Middle frontal gyrus (tissue), 1 donor: Measurements from ENCODE around the gene AGAP9.
"Not testable (repeated sequence)": the region's sequence is repeated elsewhere in the genome, so short reads cannot be mapped to it uniquely, and the experiment has no call there.

Source experiments
- DNase-seq: peaks from one replicate; pipeline ENCODE4 v3.0.0-alpha.2; 2015; ENCODE audit warnings: low spot score; ENCODE audit errors: extremely low spot score

AGAP9 gene

GRCh38 chr10:47523475-47523874, at the start of gene AGAP9:
Gene AGAP9 (minus strand): TSS chr10:47523638. CDS start chr10:47523526, 112 bp downstream.
- not testable (repeated sequence) for DNase-seq

GRCh38 chr10:47571138-47571912, 47.9 kb upstream of the AGAP9 start:
- not testable (repeated sequence) for DNase-seq

GRCh38 chr10:47566757-47567156, 43.3 kb upstream of the AGAP9 start:
- not testable (repeated sequence) for DNase-seq

- not testable (repeated sequence) for DNase-seq
These were observed 42.8 kb upstream of the AGAP9 start for GRCh38 chr10:47566108-47566699.

- DNase-seq = not testable (repeated sequence)
These were observed 42.1 kb upstream of the AGAP9 start for GRCh38 chr10:47565517-47565920.

- not testable (repeated sequence) for DNase-seq
These were observed 41.5 kb upstream of the AGAP9 start for GRCh38 chr10:47564953-47565352.

- DNase-seq = not testable (repeated sequence)
These were observed 40.9 kb upstream of the AGAP9 start for GRCh38 chr10:47564318-47564717.

GRCh38 chr10:47560452-47560851, 37.0 kb upstream of the AGAP9 start:
- not testable (repeated sequence) for DNase-seq

- not testable (repeated sequence) for DNase-seq
These were observed 36.4 kb upstream of the AGAP9 start for GRCh38 chr10:47559718-47560308.

GRCh38 chr10:47558109-47558508, 34.7 kb upstream of the AGAP9 start:
- not testable (repeated sequence) for DNase-seq

GRCh38 chr10:47557616-47558015, 34.2 kb upstream of the AGAP9 start:
- DNase-seq = not testable (repeated sequence)

- DNase-seq = not testable (repeated sequence)
These were observed 31.9 kb upstream of the AGAP9 start for GRCh38 chr10:47555334-47555733.

- not testable (repeated sequence) for DNase-seq
These were observed 31.1 kb upstream of the AGAP9 start for GRCh38 chr10:47554552-47554951.

GRCh38 chr10:47553860-47554247, 30.4 kb upstream of the AGAP9 start:
- not testable (repeated sequence) for DNase-seq

- DNase-seq = peak; percentile 2
These were observed 29.9 kb upstream of the AGAP9 start for GRCh38 chr10:47553214-47553859.

GRCh38 chr10:47552719-47553118, 29.3 kb upstream of the AGAP9 start:
- DNase-seq = peak; percentile 12

- not testable (repeated sequence) for DNase-seq
These were observed 23.8 kb upstream of the AGAP9 start for GRCh38 chr10:47547286-47547685.

- not testable (repeated sequence) for DNase-seq
These were observed 13.0 kb upstream of the AGAP9 start for GRCh38 chr10:47536430-47536829.

GRCh38 chr10:47502313-47502712, 21.1 kb downstream of the AGAP9 start:
- not testable (repeated sequence) for DNase-seq

- not testable (repeated sequence) for DNase-seq
These were observed 29.2 kb downstream of the AGAP9 start for GRCh38 chr10:47494226-47494625.

GRCh38 chr10:47491600-47491999, 31.8 kb downstream of the AGAP9 start, which contains the start of gene FAM25G:
Gene FAM25G (minus strand): TSS chr10:47491700. CDS start chr10:47491674, 26 bp downstream.
- not testable (repeated sequence) for DNase-seq
